Measurements from ENCODE around the gene CAVIN4. TPM values are rescaled to one million over a fixed set of nuclear protein-coding genes. Genes with fewer than 3 reads are reported as not detected.
A peak's percentile ranks its signal among the peaks of the same experiment; 100 is the strongest.

Gene CAVIN4
- total RNA-seq, 1 donor from 2014 or later: 50.9 TPM

DNA sequence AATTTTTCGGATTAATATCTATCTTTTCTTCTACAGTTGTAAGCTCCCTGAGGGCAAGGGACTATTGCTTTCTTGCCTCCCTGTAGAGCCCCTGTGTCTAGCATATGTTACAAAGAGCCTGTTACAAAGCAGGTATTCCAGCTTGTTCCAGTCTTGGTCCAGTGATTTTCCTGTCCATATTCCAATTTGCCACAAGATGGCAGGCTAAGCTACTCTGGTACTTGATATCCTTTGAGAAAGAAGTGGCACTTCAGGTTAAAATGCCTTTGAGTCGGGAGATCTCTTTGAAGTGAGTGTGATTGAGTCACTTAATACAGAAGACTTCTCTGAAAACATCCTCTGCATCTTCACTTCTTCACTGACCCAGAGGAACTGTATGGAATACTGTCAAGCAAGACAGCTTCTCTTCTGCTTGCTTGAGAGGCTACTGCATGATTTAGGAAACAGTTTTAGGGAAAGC is 24.5 kb downstream of the CAVIN4 start:
- TF ChIP-seq, protein P1, sequence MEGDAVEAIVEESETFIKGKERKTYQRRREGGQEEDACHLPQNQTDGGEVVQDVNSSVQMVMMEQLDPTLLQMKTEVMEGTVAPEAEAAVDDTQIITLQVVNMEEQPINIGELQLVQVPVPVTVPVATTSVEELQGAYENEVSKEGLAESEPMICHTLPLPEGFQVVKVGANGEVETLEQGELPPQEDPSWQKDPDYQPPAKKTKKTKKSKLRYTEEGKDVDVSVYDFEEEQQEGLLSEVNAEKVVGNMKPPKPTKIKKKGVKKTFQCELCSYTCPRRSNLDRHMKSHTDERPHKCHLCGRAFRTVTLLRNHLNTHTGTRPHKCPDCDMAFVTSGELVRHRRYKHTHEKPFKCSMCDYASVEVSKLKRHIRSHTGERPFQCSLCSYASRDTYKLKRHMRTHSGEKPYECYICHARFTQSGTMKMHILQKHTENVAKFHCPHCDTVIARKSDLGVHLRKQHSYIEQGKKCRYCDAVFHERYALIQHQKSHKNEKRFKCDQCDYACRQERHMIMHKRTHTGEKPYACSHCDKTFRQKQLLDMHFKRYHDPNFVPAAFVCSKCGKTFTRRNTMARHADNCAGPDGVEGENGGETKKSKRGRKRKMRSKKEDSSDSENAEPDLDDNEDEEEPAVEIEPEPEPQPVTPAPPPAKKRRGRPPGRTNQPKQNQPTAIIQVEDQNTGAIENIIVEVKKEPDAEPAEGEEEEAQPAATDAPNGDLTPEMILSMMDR (IDR thresholded peaks at IDR 0.05; ENCODE audit: borderline replicate concordance): peak; percentile 68
- H3K36me3 ChIP-seq: no peaks in the 10 kb centered on the region
- DNase-seq: no peak
- H3K27ac ChIP-seq (replicated peaks): no peak overlapping the region
- no peaks in the 10 kb centered on the region for H3K27me3 ChIP-seq (ENCODE audit: low read depth)
- no peaks in the 10 kb centered on the region for H3K9me3 ChIP-seq (replicated peaks)
- intact Hi-C loops (cut with micrococcal nuclease): loop anchor here (5.0 kb wide), 1 partner anchor 710 kb away; no protein-coding TSS in a partner anchor
- no peak overlapping the region for H3K4me3 ChIP-seq
- H3K4me1 ChIP-seq: peaks cover 15% of the 10 kb centered on the region

DNA sequence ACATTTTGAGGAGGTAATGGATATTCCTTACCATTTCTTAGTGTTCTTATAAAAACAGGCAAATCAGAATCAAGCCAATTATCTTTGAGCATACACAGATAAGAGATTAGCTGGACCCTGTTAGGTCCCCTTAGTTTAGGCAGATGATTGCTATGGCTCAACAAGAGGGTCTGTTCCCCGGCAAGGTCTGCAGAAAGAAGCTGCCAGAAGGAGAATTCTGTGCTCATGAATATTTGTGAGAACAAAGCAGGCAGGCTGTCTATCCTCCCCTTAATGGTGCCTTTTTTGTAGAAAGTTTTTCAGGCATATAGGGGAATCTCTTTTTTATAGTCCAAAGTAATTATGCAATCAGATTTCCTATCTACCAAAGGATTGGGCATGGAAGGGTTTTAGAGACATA is 27.5 kb downstream of the CAVIN4 start:
- H3K4me1 ChIP-seq: no peaks in the 10 kb centered on the region
- H3K9me3 ChIP-seq (replicated peaks): peaks cover 8% of the 10 kb centered on the region
- H3K27ac ChIP-seq (replicated peaks): no peak overlapping the region
- H3K4me3 ChIP-seq: no peak overlapping the region
- intact Hi-C loops (cut with micrococcal nuclease): no loop called here
- no peak for DNase-seq
- no peaks in the 10 kb centered on the region for H3K27me3 ChIP-seq (ENCODE audit: low read depth)
- TF ChIP-seq, protein P1 (IDR thresholded peaks at IDR 0.05; ENCODE audit: borderline replicate concordance): no peak
- H3K36me3 ChIP-seq: no peaks in the 10 kb centered on the region

DNA sequence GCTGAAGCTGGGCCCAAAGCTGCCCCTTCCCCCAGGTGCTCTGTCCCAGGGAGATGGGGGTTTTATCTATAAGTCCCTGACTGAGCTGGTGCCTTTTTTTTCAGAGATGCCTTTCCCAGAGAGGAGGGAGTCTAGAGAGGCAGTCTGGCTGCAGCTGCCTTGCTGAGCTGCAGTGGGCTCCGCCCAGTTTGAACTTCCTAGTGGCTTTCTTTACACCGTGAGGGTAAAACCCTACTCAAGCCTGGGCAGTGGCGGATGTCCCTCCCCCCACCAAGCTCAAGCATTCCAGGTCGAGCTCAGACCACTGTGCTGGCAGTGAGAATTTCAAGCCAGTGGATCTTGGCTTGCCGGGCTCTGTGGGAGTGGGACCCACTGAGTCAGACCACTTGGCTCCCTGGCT is 41.3 kb downstream of the CAVIN4 start:
- H3K4me3 ChIP-seq: no peak overlapping the region
- TF ChIP-seq, protein P1 (IDR thresholded peaks at IDR 0.05; ENCODE audit: borderline replicate concordance): no peak
- no peak for DNase-seq
- H3K4me1 ChIP-seq: no peaks in the 10 kb centered on the region
- H3K27ac ChIP-seq (replicated peaks): no peak overlapping the region
- no peaks in the 10 kb centered on the region for H3K36me3 ChIP-seq
- peaks cover 22% of the 10 kb centered on the region for H3K9me3 ChIP-seq (replicated peaks)
- peaks cover 5% of the 10 kb centered on the region for H3K27me3 ChIP-seq (ENCODE audit: low read depth)
- intact Hi-C loops (cut with micrococcal nuclease): no loop called here

DNA sequence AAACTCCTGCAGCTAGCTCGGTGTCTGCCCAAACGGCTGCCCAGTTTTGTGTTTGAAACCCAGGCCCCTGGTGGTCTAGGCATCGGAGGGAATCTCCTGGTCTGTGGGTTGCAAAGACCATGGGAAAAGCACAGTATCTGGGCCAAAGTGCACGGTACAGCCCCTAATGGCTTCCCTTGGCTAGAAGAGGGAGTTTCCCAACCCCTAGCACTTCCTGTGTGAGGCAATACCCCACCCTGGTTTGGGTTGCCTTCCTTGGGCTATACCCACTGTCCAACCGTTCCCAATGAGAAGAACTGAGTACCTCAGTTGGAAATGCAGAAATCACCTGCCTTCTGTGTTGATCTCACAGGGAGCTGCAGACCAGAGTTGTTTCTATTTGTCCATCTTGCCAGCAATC is 41.8 kb downstream of the CAVIN4 start:
- Histone ChIP-seq H3K27me3 (ENCODE audit: low read depth) (peaks cover 5% of the 10 kb centered on the region), H3K27ac (replicated peaks) (no peak overlapping the region), H3K9me3 (replicated peaks) (peaks cover 22% of the 10 kb centered on the region), H3K4me3 (no peak overlapping the region), H3K36me3 (no peaks in the 10 kb centered on the region), H3K4me1 (no peaks in the 10 kb centered on the region)
- DNase-seq: no peak
- TF ChIP-seq, protein P1 (IDR thresholded peaks at IDR 0.05; ENCODE audit: borderline replicate concordance): no peak
- intact Hi-C loops (cut with micrococcal nuclease): no loop called here

DNA sequence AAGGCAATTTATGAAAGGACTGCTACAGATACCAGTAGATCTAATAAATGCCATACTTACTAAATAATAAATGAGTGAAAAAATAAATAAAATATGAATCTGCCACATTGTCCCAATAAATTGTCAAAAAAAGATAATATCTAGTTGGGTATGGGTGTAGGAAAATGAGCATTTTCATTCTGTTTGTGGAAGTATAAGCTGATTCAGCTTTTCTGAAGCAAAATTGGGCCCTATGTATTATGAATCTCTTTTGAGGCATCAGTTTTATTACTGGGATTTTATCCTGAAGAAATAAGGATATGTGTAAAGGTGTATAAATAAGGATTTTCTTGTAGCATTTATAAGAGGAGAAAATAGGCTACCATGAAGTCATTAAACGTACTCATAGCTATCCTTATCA is 46.1 kb downstream of the CAVIN4 start:
- Histone ChIP-seq H3K27me3 (ENCODE audit: low read depth) (peaks cover 5% of the 10 kb centered on the region), H3K9me3 (replicated peaks) (peaks cover 17% of the 10 kb centered on the region), H3K36me3 (no peaks in the 10 kb centered on the region), H3K4me1 (no peaks in the 10 kb centered on the region), H3K27ac (replicated peaks) (no peak overlapping the region), H3K4me3 (no peak overlapping the region)
- DNase-seq: no peak
- TF ChIP-seq, protein P1 (IDR thresholded peaks at IDR 0.05; ENCODE audit: borderline replicate concordance): no peak
- intact Hi-C loops (cut with micrococcal nuclease): no loop called here

Data from left ventricle myocardium inferior (tissue), 1 donor.